DOHH2 (cell line): ENCODE data around the gene TMEM151B.
"Not testable (repeated sequence)": the region's sequence is repeated elsewhere in the genome, so short reads cannot be mapped to it uniquely, and the experiment has no call there.

ENCODE experiments used
- H3F3A ChIP-seq: fragments of 200-600 bp; sonication (generic), shearing (Covaris generic); 2 replicates; pipeline ENCODE4 v1.6.0; 2016; ENCODE audit warnings: antibody characterized with exemption, mild to moderate bottlenecking; ENCODE audit not compliant: control insufficient read depth, insufficient read depth
- H3K27ac ChIP-seq: fragments of 200-600 bp; sonication (generic); 2 replicates; pipeline ENCODE4 v1.5.1; 2014; ENCODE audit warnings: low read depth, mild to moderate bottlenecking, low read length, moderate library complexity
- H3K27me3 ChIP-seq: fragments of 200-600 bp; sonication (generic); 2 replicates; pipeline ENCODE4 v1.6.1; 2014; ENCODE audit warnings: mild to moderate bottlenecking, low read length, mixed read lengths; ENCODE audit not compliant: control insufficient read depth
- H3K36me3 ChIP-seq: fragments of 200-600 bp; sonication (generic); 2 replicates; pipeline ENCODE4 v1.6.1; 2014; ENCODE audit warnings: mild to moderate bottlenecking, low read length, moderate library complexity, mixed read lengths; ENCODE audit not compliant: control insufficient read depth
- H3K4me1 ChIP-seq: fragments of 200-600 bp; sonication (generic); 2 replicates; pipeline ENCODE4 v1.6.1; 2014; ENCODE audit warnings: mild to moderate bottlenecking, low read length, mixed read lengths; ENCODE audit not compliant: control insufficient read depth
- H3K4me2 ChIP-seq: fragments of 200-600 bp; sonication (generic); 2 replicates; pipeline ENCODE4 v1.6.0; 2014; ENCODE audit warnings: mild to moderate bottlenecking, low read length, moderate library complexity
- H3K4me3 ChIP-seq: fragments of 200-600 bp; sonication (generic); 2 replicates; pipeline ENCODE4 v1.5.1; 2014; ENCODE audit warnings: mild to moderate bottlenecking, low read length, mixed read lengths
- H3K79me2 ChIP-seq: fragments of 200-600 bp; sonication (generic); 2 replicates; pipeline ENCODE4 v1.6.1; 2014; ENCODE audit warnings: mild to moderate bottlenecking, low read length, mixed read lengths; ENCODE audit not compliant: control insufficient read depth
- H3K9me2 ChIP-seq: fragments of 200-600 bp; sonication (generic); replicated peaks from 2 replicates; pipeline ENCODE4 v1.6.1; 2014; ENCODE audit warnings: mild to moderate bottlenecking, low read length, mixed read lengths; ENCODE audit not compliant: control insufficient read depth
- H3K9me3 ChIP-seq: fragments of 200-600 bp; sonication (generic); 2 replicates; pipeline ENCODE4 v1.6.1; 2014; ENCODE audit warnings: antibody characterized with exemption, low read length, mixed read lengths; ENCODE audit not compliant: control insufficient read depth, insufficient read depth
- H4K20me1 ChIP-seq: fragments of 200-600 bp; sonication (generic); 2 replicates; pipeline ENCODE4 v1.6.0; 2014; ENCODE audit warnings: low read depth, mild to moderate bottlenecking, antibody characterized with exemption, low read length, moderate library complexity; ENCODE audit not compliant: control insufficient read depth, insufficient read depth
- CTCF ChIP-seq: fragments of 200-600 bp; sonication (generic); IDR thresholded peaks from one replicate; pipeline ENCODE4 v1.5.1; 2014; ENCODE audit warnings: antibody characterized with exemption, mild to moderate bottlenecking, low read depth, low read length; ENCODE audit not compliant: poor library complexity, severe bottlenecking
- EZH2phosphoT487 ChIP-seq: fragments of 200-600 bp; sonication (generic); IDR thresholded peaks from 2 replicates; pipeline ENCODE4 v1.6.1; 2017; ENCODE audit warnings: borderline replicate concordance, mild to moderate bottlenecking, antibody characterized with exemption, low read length, moderate library complexity, mixed read lengths

Gene TMEM151B

GRCh38 chr6:44342052-44342451 is 71.8 kb downstream of the TMEM151B start:
- H3K4me1 ChIP-seq = peaks cover 23% of the 10 kb centered on the region
- H3F3A ChIP-seq = no peaks in the 10 kb centered on the region

GRCh38 chr6:44342489-44342888 is 72.2 kb downstream of the TMEM151B start, which contains the start of gene SPATS1:
Gene SPATS1, plus strand, starts transcription at chr6:44342650. Its CDS starts 446 bp downstream, at chr6:44343096.
- Histone ChIP-seq H3F3A (no peaks in the 10 kb centered on the region), H3K27me3 (peaks cover 33% of the 10 kb centered on the region), H3K4me3 (no peak within 1 kb of the TSS; the same call in 1 of the 2 replicates), H3K9me3 (no peaks in the 10 kb centered on the region), H4K20me1 (no peaks in the 10 kb centered on the region), H3K9me2 (no peaks in the 10 kb centered on the region), H3K4me2 (peak within 1 kb of the TSS; percentile 38), H3K36me3 (no peaks in the 10 kb centered on the region), H3K79me2 (no peaks in the 10 kb centered on the region), H3K4me1 (peaks cover 23% of the 10 kb centered on the region), H3K27ac (no peak within 1 kb of the TSS)
- TF ChIP-seq EZH2phosphoT487 = no peak
- TF ChIP-seq CTCF = no peak

More at GRCh38 chr6:44342052-44342451, 71.8 kb downstream of the TMEM151B start:
- peaks cover 33% of the 10 kb centered on the region for H3K27me3 ChIP-seq
- H3K4me3 ChIP-seq = no peak overlapping the region
- no peaks in the 10 kb centered on the region for H3K79me2 ChIP-seq
- TF ChIP-seq EZH2phosphoT487 (no peak), CTCF (no peak)
- H3K27ac ChIP-seq = no peak overlapping the region
- H3K36me3 ChIP-seq = no peaks in the 10 kb centered on the region
- H3K9me3 ChIP-seq = no peaks in the 10 kb centered on the region
- no peaks in the 10 kb centered on the region for H3K9me2 ChIP-seq
- no peak overlapping the region for H3K4me2 ChIP-seq
- no peaks in the 10 kb centered on the region for H4K20me1 ChIP-seq

- not testable (repeated sequence) for H3K27ac ChIP-seq, H3F3A ChIP-seq, H3K4me2 ChIP-seq, H4K20me1 ChIP-seq, H3K4me3 ChIP-seq, H3K4me1 ChIP-seq, H3K9me3 ChIP-seq, H3K9me2 ChIP-seq, H3K79me2 ChIP-seq, H3K36me3 ChIP-seq
- H3K27me3 ChIP-seq = peaks cover 29% of the 10 kb centered on the region
Observed at GRCh38 chr6:44346818-44347217, 76.6 kb downstream of the TMEM151B start.

GRCh38 chr6:44349904-44350649 is 79.8 kb downstream of the TMEM151B start:
- Histone ChIP-seq H3K9me3 (no peaks in the 10 kb centered on the region), H3K79me2 (no peaks in the 10 kb centered on the region), H3K9me2 (no peaks in the 10 kb centered on the region), H3K27me3 (peaks cover 9% of the 10 kb centered on the region), H3K36me3 (no peaks in the 10 kb centered on the region), H3K4me1 (no peaks in the 10 kb centered on the region), H3K27ac (no peak overlapping the region), H3K4me2 (no peak overlapping the region), H4K20me1 (no peaks in the 10 kb centered on the region), H3F3A (no peaks in the 10 kb centered on the region), H3K4me3 (no peak overlapping the region)
- no peak for TF ChIP-seq CTCF
- TF ChIP-seq EZH2phosphoT487 = no peak

GRCh38 chr6:44350650-44350994 is 80.4 kb downstream of the TMEM151B start:
- not testable (repeated sequence) for H3K79me2 ChIP-seq, H3K4me2 ChIP-seq, H3K4me3 ChIP-seq, H4K20me1 ChIP-seq, H3K27me3 ChIP-seq, H3K9me2 ChIP-seq, H3K27ac ChIP-seq, H3K4me1 ChIP-seq, H3F3A ChIP-seq, H3K36me3 ChIP-seq, H3K9me3 ChIP-seq
